HCT116 (cell line): ENCODE data around the gene MRPL34. TPM values are rescaled to one million over a fixed set of nuclear protein-coding genes. Genes with fewer than 3 reads are reported as not detected.

Experiments
- ATAC-seq: fragments of 200-7000 bp; cut with Tn5 transposase; 2 replicates; pipeline ENCODE4 v1.9.1; 2020; ENCODE audit warnings: mild to moderate bottlenecking, moderate library complexity
- BruUV-seq: library from RNA; stranded (reverse); fragments of 400-500 nt; replicated peaks from 2 replicates; lab custom pipeline; 2021; lab: Mats Ljungman, UMichigan
- CTCF ChIA-PET: fragments of 300-600 bp; sonication (Branson Sonifier 250); formaldehyde crosslinking; loops from one replicate; lab custom pipeline; 2021; ENCODE audit warnings: antibody characterized with exemption; lab: Charles Lee
- POLR2A ChIA-PET: fragments of 300-600, 350-600 bp; sonication (Branson Sonifier 250); formaldehyde crosslinking; loops from one replicate; lab custom pipeline; 2021; ENCODE audit warnings: antibody characterized with exemption; lab: Charles Lee
- RAD21 ChIA-PET, 2 experiments: fragments of 300-600 bp; sonication (Branson Sonifier 250); formaldehyde crosslinking; loops; one replicate each; lab custom pipeline; 2023; ENCODE audit warnings: low total read pairs in 2 of 2; ENCODE audit not compliant: uncharacterized antibody in 2 of 2, unreplicated experiment in 2 of 2, low non-redundant PET in 1 of 2; lab: Charles Lee
- DNase-seq: peaks from one replicate; pipeline ENCODE4 v3.0.0-alpha.2; 2010; ENCODE audit warnings: low read depth, low spot score
- H2AFZ ChIP-seq: fragments of 200-600 bp; shearing (Covaris generic), sonication (generic); 2 replicates; pipeline ENCODE4 v1.6.1; 2017; ENCODE audit warnings: low read depth, mixed run types, mixed read lengths, antibody characterized with exemption, low read length; ENCODE audit not compliant: poor library complexity, severe bottlenecking
- H3K27ac ChIP-seq: 2 replicates; pipeline ENCODE4 v1.5.1; 2012; ENCODE audit warnings: low read depth, low read length
- H3K27me3 ChIP-seq: fragments of 200-600 bp; sonication (generic); 2 replicates; pipeline ENCODE4 v1.6.1; 2016; ENCODE audit warnings: mixed run types, low read length, mixed read lengths; ENCODE audit not compliant: insufficient read depth
- H3K36me3 ChIP-seq, 2 experiments: fragments of 200-500 bp in 1 of 2; fragments of 200-600 bp in 1 of 2; sonication (Bioruptor generic) in 1 of 2; sonication (generic) in 1 of 2; 2 replicates each; pipeline versions ENCODE4 v1.5.1 to v1.6.1; 2014 to 2016; ENCODE audit warnings: low read length in 2 of 2, inconsistent platforms in 1 of 2, mixed read lengths in 1 of 2, mixed run types in 1 of 2; ENCODE audit not compliant: insufficient read depth in 2 of 2, control insufficient read depth in 1 of 2
- H3K4me1 ChIP-seq, 2 experiments: fragments of 200-600 bp in 1 of 2; sonication (generic) in 1 of 2; 2 replicates each; pipeline versions ENCODE4 v1.5.1 to v1.6.1; 2012 to 2017; ENCODE audit warnings: low read length in 2 of 2, inconsistent platforms in 1 of 2, mild to moderate bottlenecking in 1 of 2, mixed read lengths in 1 of 2, mixed run types in 1 of 2, moderate library complexity in 1 of 2; ENCODE audit not compliant: insufficient read depth in 2 of 2, control insufficient read depth in 1 of 2
- H3K4me2 ChIP-seq: fragments of 200-600 bp; sonication (generic); 2 replicates; pipeline ENCODE4 v1.6.1; 2017; ENCODE audit warnings: mixed run types, low read length, mixed read lengths
- H3K4me3 ChIP-seq, 2 experiments: fragments of 200-600 bp in 1 of 2; sonication (generic) in 1 of 2; replicated peaks in 1 of 2; 2 replicates each; pipeline ENCODE4 v1.5.1; 2011 to 2016; ENCODE audit warnings: low read length in 2 of 2, control low read depth in 1 of 2, low read depth in 1 of 2, mild to moderate bottlenecking in 1 of 2, mixed read lengths in 1 of 2, mixed run types in 1 of 2
- H3K79me2 ChIP-seq: fragments of 200-600 bp; sonication (generic); 2 replicates; pipeline ENCODE4 v1.6.1; 2017; ENCODE audit warnings: mild to moderate bottlenecking, mixed run types, low read length, moderate library complexity, mixed read lengths; ENCODE audit not compliant: insufficient read depth
- H3K9ac ChIP-seq: fragments of 200-600 bp; sonication (generic); 2 replicates; pipeline ENCODE4 v1.6.1; 2016; ENCODE audit warnings: low read length, mixed read lengths
- H3K9me2 ChIP-seq: fragments of 200-600 bp; sonication (generic), shearing (Covaris generic); 2 replicates; pipeline ENCODE4 v1.6.1; 2017; ENCODE audit warnings: mixed run types, mild to moderate bottlenecking, moderate library complexity; ENCODE audit not compliant: insufficient read depth
- H3K9me3 ChIP-seq, 2 experiments: fragments of 200-500 bp in 1 of 2; fragments of 200-600 bp in 1 of 2; sonication (Bioruptor generic) in 1 of 2; sonication (generic) in 1 of 2; 2 replicates each; pipeline ENCODE4 v1.6.1; 2014 to 2017; ENCODE audit warnings: low read length in 2 of 2, mixed read lengths in 2 of 2, inconsistent platforms in 1 of 2, low read depth in 1 of 2, mild to moderate bottlenecking in 1 of 2, mixed run types in 1 of 2, moderate library complexity in 1 of 2; ENCODE audit not compliant: control insufficient read depth in 1 of 2, insufficient read depth in 1 of 2
- H4K20me1 ChIP-seq: fragments of 200-600 bp; sonication (generic), shearing (Covaris generic); 2 replicates; pipeline ENCODE4 v1.6.1; 2017; ENCODE audit warnings: mixed run types, mild to moderate bottlenecking, moderate library complexity; ENCODE audit not compliant: insufficient read depth
- CEBPB ChIP-seq: IDR thresholded peaks from 2 replicates; pipeline ENCODE4 v1.6.1; 2012; ENCODE audit warnings: low read depth
- CTCF ChIP-seq, 3 experiments: fragments of 200-600 bp in 1 of 3; sonication (generic) in 1 of 3; IDR thresholded peaks in 2 of 3; conservative IDR thresholded peaks in 1 of 3; 2 replicates each; pipeline ENCODE4 v1.5.1; 2012 to 2017; ENCODE audit warnings: low read depth in 2 of 3, low read length in 2 of 3, antibody characterized with exemption in 1 of 3, borderline replicate concordance in 1 of 3, control low read depth in 1 of 3, mild to moderate bottlenecking in 1 of 3, mixed read lengths in 1 of 3, mixed run types in 1 of 3, moderate library complexity in 1 of 3; ENCODE audit not compliant: insufficient read depth in 1 of 3
- EGR1 ChIP-seq: IDR thresholded peaks from 2 replicates; pipeline ENCODE4 v1.6.1; 2012; ENCODE audit warnings: low read depth
- EZH2 ChIP-seq: fragments of 200-600 bp; sonication (generic); IDR thresholded peaks from 2 replicates; pipeline ENCODE4 v1.6.1; 2017; ENCODE audit warnings: antibody characterized with exemption, mixed run types
- EZH2phosphoT487 ChIP-seq: fragments of 200-600 bp; IDR thresholded peaks from 2 replicates; pipeline ENCODE4 v1.6.1; 2018; ENCODE audit warnings: antibody characterized with exemption, borderline replicate concordance
- FOSL1 ChIP-seq: IDR thresholded peaks from 2 replicates; pipeline ENCODE4 v1.6.1; 2012; ENCODE audit warnings: low read depth
- POLR2A ChIP-seq: IDR thresholded peaks from 2 replicates; pipeline ENCODE4 v1.7.0; 2011; ENCODE audit warnings: borderline replicate concordance; ENCODE audit not compliant: insufficient read depth, insufficient read length; ENCODE audit errors: extremely low read depth
- RAD21 ChIP-seq: IDR thresholded peaks from 2 replicates; pipeline ENCODE4 v1.6.1; 2012; ENCODE audit warnings: low read depth, mild to moderate bottlenecking
- SIN3A ChIP-seq: IDR thresholded peaks from 2 replicates; pipeline ENCODE4 v1.6.1; 2012; ENCODE audit warnings: low read depth
- SP1 ChIP-seq: IDR thresholded peaks from 2 replicates; pipeline ENCODE4 v1.6.1; 2012; ENCODE audit warnings: low read depth
- TCF7L2 ChIP-seq: IDR thresholded peaks from 2 replicates; pipeline ENCODE4 v1.7.0; 2011; ENCODE audit warnings: borderline replicate concordance, inconsistent platforms; ENCODE audit not compliant: insufficient read depth, insufficient read length; ENCODE audit errors: extremely low read depth
- ZBTB33 ChIP-seq: IDR thresholded peaks from 2 replicates; pipeline ENCODE4 v1.6.1; 2011; ENCODE audit warnings: mild to moderate bottlenecking, low read length, moderate library complexity; ENCODE audit not compliant: insufficient replicate concordance; ENCODE audit errors: extremely low read depth
- intact Hi-C: fragments of 100-400 bp; cut with micrococcal nuclease; formaldehyde crosslinking; loops from 2 replicates; pipeline ENCODE4 v1.10.0; 2022
- total RNA-seq: library from RNA; stranded (reverse); gene quantifications from one replicate; pipeline ENCODE4 v1.2.1, GENCODE V29; 2021; ENCODE audit not compliant: unreplicated experiment

MRPL34 gene
- total RNA-seq, 1 experiment from 2014 or later: 114 TPM

GRCh38 chr19:17347877-17348276, 42.2 kb downstream of the MRPL34 start:
- no peaks in the 10 kb centered on the region for H3K27me3 ChIP-seq
- no peak overlapping the region for H2AFZ ChIP-seq
- no peaks in the 10 kb centered on the region for H3K9me2 ChIP-seq
- CTCF ChIA-PET: interaction anchor here (0.7 to 1.8 kb wide), 3 partner anchors 10 to 39 kb away, joined by 3 to 5 read pairs (median 4); no protein-coding TSS in a partner anchor
- DNase-seq (no peak), ATAC-seq (no peak)
- H3K27ac ChIP-seq: no peak overlapping the region
- BruUV-seq: no TSS peak
- peaks cover 17 to 28% of the 10 kb centered on the region in 2 experiments; a peak in 3 of 4 replicates for H3K4me1 ChIP-seq
- no peak overlapping the region for H3K9ac ChIP-seq
- no peak overlapping the region for H3K4me3 ChIP-seq
- no peak for TF ChIP-seq EGR1
- TF ChIP-seq TCF7L2: no peak
- RAD21 ChIA-PET: no interaction called here
- no peaks in the 10 kb centered on the region for H3K36me3 ChIP-seq
- no peaks in the 10 kb centered on the region for H4K20me1 ChIP-seq
- no peaks in the 10 kb centered on the region for H3K9me3 ChIP-seq
- intact Hi-C loops: loop anchor here (2.0 kb wide), 1 partner anchor 119 kb away; no protein-coding TSS in a partner anchor
- H3K4me2 ChIP-seq: no peak overlapping the region; the same call in 1 of the 2 replicates
- H3K79me2 ChIP-seq: no peaks in the 10 kb centered on the region
- POLR2A ChIA-PET: interaction anchor here (1.1 to 2.8 kb wide), 2 partner anchors 13 to 16 kb away, joined by 3 to 12 read pairs; partner anchors contain the start of gene ANO8

- Histone ChIP-seq H3K9ac (peak overlapping the region; percentile 54), H4K20me1 (no peaks in the 10 kb centered on the region), H3K9me3 (no peaks in the 10 kb centered on the region), H3K27ac (peak overlapping the region; percentile 1; the same call in 1 of the 2 replicates), H3K27me3 (no peaks in the 10 kb centered on the region), H3K4me3 (peak overlapping the region; percentile 26 to 41), H3K4me1 (peaks cover 17 to 28% of the 10 kb centered on the region in 2 experiments; a peak in 3 of 4 replicates), H3K36me3 (no peaks in the 10 kb centered on the region), H3K9me2 (no peaks in the 10 kb centered on the region), H2AFZ (peak overlapping the region; percentile 94), H3K4me2 (peak overlapping the region; percentile 84), H3K79me2 (no peaks in the 10 kb centered on the region)
- CTCF ChIA-PET: interaction anchor here (1.4 to 1.8 kb wide), 3 partner anchors 9 to 13 kb away, joined by 4 to 5 read pairs (median 5); no protein-coding TSS in a partner anchor
- peak; percentile 62 for ATAC-seq
- POLR2A ChIA-PET: interaction anchor here (0.9 to 1.1 kb wide), 2 partner anchors 16 to 56 kb away, joined by 3 to 4 read pairs; no protein-coding TSS in a partner anchor
- no peak for DNase-seq
- BruUV-seq: no TSS peak
- RAD21 ChIA-PET: no interaction called here
- intact Hi-C loops: no loop called here
- TF ChIP-seq POLR2A: no peak
- TF ChIP-seq EZH2phosphoT487: no peak
- TF ChIP-seq EGR1: no peak
- TF ChIP-seq SIN3A: no peak
- TF ChIP-seq CEBPB: no peak
- TF ChIP-seq ZBTB33: peak; percentile 25
- TF ChIP-seq EZH2: no peak
- TF ChIP-seq FOSL1: no peak
- no peak; the same call in 1 of the 2 replicates for TF ChIP-seq SP1
- no peak for TF ChIP-seq RAD21
- TF ChIP-seq CTCF (IDR thresholded peaks at IDR 0.05 in 2 of 3, conservative IDR thresholded peaks at IDR 0.05 in 1 of 3; ENCODE audit: borderline replicate concordance in 1 of 3, insufficient read depth in 1 of 3, low read depth in 2 of 3, low read length in 2 of 3): no peak
- peak; percentile 65 for TF ChIP-seq TCF7L2
These were observed 43.0 kb downstream of the MRPL34 start for GRCh38 chr19:17348700-17349099.
